Hematopoietic multipotent progenitor cell (in vitro differentiated cells): ENCODE data around the gene HAX1. TPM values are rescaled to one million over a fixed set of nuclear protein-coding genes. Genes with fewer than 3 reads are reported as not detected.
A peak's percentile ranks its signal among the peaks of the same experiment; 100 is the strongest.
"Not testable (repeated sequence)": the region's sequence is repeated elsewhere in the genome, so short reads cannot be mapped to it uniquely, and the experiment has no call there.

Experiments used
- DNase-seq, 3 donors: peaks; one replicate each; pipeline ENCODE4 v3.0.0-alpha.2; 2011 to 2015; ENCODE audit warnings: low read depth in 2 of 3, low spot score in 2 of 3
- total RNA-seq: library from RNA; depleted of rRNA; stranded (reverse); fragments of >200 nt; gene quantifications from one replicate; pipeline ENCODE4 v1.2.3, GENCODE V29; 2012

HAX1 gene
- total RNA-seq, 1 donor = 39.0 TPM

DNA sequence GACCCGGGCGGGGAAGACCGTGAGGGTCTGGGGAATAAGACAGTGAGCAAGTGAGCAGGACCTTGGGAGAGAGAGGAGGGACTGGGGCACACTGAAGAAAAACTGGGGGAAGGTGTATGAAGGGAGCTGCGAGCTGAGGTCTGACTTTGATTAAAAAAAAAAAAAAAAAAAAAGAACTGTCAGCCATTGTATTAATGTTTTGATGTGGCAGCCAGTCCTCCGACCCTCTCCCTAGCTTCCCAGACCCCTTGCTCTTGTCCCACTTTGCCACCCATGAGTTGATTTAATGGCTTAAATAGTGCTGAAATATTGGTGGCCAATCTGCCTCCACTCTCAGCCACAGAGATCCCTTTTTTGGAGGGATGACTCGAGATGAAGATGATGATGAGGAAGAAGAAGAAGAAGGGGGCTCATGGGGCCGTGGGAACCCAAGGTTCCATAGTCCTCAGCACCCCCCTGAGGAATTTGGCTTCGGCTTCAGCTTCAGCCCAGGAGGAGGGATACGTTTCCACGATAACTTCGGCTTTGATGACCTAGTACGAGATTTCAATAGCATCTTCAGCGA lies 652 bp downstream of the HAX1 start:
- no peak for DNase-seq

DNA sequence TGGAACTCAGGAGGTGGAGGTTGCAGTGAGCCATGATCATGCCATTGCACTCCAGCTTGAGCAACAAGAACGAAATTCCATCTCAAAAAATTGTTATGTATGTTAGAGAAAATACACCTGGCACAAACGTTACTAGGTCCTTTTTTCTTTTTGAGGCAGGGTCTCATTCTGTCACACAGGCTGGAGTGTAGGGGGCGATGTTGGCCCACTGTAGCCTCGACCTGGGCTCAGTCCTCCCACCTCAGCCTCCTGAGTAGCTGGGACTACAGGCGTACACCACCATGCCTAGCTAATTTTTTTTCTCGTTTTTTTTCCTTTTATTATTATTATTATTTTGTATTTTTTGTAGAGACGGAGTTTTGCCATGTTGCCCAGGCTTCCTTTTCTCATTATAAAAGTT lies 4.4 kb downstream of the HAX1 start:
- DNase-seq = peak in 2 of 3 donors; percentile 33 to 48

DNA sequence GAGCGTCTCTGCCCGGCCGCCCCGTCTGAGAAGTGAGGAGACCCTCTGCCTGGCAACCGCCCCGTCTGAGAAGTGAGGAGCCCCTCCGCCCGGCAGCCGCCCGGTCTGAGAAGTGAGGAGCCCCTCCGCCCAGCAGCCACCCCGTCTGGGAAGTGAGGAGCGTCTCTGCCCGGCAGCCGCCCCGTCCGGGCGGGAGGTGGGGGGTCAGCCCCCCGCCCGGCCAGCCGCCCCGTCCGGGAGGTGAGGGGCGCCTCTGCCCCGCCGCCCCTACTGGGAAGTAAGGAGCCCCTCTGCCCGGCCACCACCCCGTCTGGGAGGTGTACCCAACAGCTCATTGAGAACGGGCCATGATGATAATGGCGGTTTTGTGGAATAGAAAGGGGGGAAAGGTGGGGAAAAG lies 15.2 kb downstream of the HAX1 start:
- not testable (repeated sequence) for DNase-seq

DNA sequence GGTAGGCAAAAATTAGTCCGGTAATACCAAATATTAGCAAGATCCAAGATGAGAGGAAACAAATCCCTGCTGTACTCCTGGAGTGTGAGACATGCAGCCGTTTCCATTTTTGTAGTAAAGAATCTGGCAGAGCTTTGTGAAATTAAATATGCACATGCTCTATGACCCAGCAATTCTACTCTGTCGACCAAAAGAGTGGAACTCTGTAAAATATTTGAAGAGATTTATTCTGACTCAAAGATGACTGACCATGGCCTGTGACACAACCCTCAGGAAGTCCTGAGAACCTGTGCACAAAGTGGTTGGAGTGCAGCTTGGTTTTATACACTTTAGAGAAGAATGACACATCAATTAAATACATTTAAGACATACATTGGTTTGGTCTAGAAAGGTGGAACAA lies 16.2 kb downstream of the HAX1 start:
- no peak for DNase-seq

DNA sequence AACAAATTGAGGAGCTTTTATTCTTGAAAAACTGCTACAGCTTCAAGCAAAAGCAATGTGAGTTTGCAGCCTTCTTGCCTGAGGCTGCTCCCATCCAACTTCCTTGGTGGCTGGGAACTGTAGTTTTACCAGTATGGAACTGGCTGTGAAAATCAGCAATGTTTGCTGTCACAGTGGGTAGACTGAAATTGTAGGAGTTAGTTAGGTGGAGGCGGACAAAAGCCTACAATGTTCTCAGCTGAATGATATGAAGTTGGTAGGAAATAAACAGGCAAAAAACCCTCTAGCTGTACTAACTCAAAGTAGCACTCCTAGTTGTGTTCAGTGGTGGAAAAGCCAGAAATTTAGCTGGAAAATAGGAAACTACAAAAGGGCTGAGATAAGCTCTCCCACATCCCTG lies 18.5 kb downstream of the HAX1 start:
- no peak for DNase-seq

DNA sequence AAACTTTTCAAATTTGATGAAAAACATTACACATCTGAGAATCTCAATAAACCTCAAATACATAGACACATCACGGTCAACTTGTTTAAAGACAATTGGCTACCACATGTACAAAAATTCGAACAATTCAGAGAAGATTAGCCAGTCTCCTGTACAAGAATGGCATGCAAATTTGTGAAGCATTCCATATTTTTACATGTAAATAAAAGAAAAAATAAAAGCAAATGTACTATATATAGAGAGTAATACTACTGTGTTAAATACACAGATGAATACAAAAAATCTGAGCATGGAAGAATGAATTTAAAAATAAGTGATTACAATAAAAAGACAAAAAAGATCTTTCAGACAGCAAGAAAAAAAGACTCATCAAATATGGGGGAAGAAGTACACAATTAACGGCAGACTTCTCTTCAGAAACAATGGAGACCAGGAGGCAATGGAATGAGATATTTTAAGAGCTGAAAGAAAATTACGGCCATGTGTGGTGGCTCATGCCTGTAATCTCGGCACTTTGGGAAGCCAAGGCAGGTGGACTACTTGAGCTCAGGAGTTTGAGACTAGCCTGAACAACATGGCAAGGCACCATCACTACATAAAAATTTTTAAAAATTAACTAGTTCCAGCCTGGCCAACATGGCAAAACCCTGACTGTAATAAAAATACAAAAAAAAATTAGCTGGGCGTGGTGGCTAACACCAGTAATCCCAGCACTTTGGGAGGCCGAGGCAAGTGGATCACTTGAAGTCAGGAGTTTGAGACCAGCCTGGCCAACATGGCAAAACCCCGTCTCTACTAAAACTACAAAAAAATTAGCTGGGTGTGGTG lies 23.2 kb downstream of the HAX1 start:
- peak in 1 of 3 donors; percentile 26 for DNase-seq

DNA sequence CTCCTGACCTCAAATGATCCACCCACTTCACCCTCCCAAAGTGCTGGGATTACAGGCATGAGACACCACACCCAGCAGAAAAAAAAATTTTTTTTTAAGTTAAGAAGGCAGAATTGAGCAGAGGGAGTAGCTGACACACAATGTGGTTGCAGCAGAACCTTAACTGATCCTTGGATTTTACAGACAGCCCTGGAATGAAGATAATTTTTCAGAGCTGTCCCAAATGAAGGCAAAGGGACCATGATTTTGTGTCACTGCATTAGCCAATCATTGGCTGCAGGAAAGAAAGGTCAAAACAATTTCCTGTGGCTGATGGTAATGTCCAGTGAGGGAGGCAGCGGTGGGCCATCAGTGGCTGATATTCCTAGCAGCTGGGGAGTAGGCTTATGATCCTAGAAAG lies 29.2 kb downstream of the HAX1 start:
- no peak for DNase-seq

DNA sequence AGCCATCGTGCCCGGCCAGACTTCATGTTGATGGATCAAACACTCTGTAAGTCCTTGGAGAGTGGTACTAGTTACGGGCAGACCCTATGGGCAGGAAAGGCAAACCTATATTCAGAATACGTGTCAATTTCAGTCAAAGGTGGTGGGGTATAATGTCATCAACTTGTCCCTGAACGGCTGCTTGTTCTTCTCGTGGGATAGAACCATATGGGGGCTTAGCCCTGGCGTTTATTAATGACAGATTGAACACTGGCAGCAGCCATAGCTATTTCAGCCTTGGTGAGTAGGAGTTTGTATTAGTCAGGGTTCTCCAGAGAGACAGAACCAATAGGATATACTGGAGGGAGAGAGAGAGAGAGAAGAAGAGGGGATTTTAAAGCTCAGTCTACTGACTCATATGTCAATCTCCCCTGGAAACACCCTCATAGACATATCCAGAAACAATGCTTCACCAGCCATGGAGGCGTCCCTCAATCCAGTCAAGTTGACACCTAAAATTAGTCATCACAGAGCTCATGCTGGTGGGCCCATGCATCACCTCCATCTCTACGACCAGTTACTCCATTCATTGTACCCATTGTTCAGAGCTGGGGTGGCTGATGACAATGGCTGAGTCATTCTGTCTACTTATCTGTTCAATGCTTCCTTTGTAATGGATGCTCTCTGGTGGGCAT lies 32.4 kb downstream of the HAX1 start:
- no peak for DNase-seq

DNA sequence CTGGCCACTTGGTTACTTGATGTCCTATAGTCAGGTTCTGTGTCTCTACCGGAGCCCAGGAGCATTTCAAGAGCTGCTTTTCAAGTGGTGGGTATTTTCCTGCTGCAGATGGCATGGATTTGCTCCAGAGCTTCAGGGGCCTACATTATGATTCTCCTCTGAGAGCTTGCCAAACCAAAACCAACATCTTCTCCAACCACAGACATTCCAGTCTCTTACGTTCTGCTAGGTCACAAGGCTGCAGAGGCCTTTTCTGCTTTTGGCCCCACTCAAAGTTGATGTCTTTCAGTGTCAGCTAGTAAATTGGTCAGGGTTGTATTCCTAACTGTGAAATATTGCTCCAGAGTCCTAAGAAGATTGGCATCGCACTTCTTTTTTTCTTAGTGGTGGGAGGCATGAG lies 33.7 kb downstream of the HAX1 start:
- no peak for DNase-seq

DNA sequence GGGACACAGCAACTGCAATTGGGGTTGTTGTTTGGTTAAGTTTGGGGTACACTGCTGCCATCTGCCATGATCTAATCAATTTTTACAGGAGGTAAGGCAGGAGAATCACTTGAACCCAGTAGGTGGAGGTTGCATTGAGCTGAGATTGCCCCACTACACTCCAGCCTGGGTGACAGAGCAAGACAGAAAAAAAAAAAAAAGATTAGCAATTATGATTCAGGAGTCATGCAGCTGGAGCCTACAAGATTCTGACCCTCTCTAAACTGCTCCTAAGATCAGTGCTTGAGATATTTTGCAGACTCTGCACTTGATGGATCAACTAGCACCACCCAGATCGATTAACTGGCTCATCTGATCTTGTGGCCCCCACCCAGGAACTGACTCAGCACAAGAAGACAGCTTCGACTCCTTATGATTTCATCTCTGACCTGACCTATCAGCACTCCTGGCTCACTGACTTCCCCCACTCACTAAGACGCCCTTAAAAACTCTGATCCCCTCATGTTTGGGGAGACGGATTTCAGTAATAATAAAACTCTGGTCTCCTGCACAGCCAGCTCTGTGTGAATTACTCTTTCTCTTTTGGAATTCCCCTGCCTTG lies 35.3 kb downstream of the HAX1 start:
- DNase-seq = not testable (repeated sequence)

DNA sequence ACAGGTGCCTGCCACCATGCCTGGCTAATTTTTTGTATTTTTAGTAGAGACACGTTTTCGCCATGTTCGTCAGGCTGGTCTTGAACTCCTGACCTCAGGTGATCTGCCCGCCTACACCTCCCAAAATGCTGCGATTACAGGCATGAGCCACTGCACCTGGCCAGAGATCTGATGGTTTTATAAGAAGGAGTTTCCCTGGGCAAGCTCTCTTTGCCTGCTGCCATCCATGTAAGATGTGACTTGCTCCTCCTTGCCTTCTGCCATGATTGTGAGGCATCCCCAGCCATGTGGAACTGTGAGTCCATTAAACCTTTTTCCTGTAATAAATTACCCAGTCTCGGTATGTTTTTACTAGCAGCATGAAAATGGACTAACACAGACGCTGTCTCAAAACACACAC lies 36.7 kb downstream of the HAX1 start:
- DNase-seq = not testable (repeated sequence)

DNA sequence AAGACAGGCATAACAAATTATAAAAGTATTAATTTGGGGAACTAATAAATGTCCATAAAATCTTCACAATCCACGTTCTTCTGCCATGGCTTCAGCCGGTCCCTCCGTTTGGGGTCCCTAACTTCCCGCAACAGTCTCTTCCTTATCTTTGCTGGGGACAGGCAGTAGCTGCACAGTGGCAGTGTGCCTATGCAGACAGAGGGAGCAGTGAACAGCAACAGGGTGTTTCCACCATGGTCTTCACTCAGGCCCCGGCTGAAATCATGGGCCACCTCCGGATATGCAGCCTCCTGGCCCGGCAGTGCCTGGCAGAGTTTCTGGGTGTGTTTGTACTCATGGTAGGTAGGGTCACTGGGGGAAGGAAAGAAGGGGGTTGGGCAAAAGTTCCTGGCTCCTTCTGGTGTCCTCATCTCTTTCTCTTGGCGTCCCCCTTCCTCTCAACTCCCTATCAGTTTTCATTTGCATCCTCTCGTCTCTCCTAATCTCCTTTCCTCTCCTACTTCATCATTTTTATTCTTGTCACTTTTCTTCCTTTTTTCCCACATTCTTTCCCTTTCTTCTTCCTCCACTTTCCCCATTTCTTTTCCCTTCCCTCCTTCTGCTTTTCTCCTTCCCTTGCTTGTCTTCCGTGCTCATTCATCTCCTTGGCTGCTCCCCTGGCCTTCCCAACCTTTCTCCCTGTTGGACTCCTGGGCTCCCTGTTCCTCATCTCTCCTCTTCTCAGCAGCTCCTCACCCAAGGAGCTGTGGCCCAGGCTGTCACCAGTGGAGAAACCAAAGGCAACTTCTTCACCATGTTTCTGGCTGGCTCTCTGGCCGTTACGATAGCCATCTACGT lies 40.0 kb downstream of the HAX1 start:
- DNase-seq = not testable (repeated sequence)

DNA sequence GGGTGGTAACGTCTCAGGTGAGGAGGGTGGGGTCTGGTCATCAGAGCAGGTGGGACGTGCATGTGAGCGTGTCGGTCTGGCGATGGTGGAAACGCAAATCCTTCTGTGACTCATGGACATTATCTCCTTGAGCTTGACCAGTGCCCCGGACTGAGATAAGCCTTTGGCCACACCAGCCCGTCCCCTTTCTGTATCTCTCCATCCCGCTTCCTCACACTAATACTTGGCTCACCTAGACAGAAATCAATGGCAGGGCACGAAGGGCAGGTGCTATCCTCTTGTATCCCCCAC lies 40.6 kb downstream of the HAX1 start:
- DNase-seq = no peak

DNA sequence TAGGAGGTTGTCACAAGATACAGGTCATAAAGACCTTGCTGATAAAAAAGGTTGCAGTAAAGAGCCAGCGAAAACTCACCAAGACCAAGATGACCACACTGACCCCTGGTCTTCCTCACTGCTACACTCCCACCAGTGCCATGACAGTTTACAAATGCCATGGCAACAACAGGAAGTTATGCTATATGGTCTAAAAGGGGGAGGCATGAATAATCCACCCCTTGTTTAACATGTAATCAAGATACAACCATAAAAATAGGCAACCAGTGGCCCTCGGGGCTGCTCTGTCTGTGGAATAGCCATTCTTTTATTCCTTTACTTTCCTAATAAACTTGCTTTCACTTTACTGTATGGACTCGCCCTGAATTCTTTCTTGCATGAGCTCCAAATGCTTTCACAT lies 41.8 kb downstream of the HAX1 start:
- not testable (repeated sequence) for DNase-seq

DNA sequence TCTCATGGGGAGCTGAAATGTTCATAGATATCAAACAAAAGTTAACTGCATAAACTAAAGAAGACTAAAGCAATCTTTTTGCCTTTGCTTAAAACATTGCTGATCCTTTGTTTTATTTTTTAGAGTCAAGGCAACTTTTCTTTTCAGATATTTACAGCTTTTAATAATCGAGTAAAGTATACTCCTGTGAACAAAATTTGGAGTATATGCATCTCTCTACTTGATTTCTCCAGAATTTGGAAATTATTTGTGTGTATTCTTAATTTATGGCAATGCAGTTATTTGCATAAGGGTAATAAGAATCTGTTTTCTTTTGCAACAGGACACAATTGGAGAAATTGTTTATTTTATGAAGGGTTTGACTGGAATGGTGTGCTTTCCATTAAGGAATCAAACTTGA lies 44.3 kb downstream of the HAX1 start:
- no peak for DNase-seq

DNA sequence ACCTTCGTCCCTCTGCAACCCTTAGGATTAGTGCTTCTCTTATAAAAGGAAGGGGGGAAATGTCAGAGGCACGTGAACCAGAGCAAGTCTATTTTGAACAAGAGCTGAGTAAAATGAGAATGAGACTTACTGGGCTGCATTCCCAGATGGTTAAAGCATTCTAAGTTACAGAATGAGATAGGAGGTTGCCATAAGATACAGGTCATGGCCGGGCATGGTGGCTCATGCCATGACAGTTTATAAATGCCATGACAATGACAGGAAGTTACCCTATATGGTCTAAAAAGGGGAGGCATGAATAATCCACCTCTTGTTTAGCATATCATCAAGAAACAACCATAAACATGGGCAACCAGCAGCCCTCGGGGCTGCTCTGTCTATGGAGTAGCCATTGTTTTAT lies 46.0 kb downstream of the HAX1 start:
- no peak for DNase-seq

DNA sequence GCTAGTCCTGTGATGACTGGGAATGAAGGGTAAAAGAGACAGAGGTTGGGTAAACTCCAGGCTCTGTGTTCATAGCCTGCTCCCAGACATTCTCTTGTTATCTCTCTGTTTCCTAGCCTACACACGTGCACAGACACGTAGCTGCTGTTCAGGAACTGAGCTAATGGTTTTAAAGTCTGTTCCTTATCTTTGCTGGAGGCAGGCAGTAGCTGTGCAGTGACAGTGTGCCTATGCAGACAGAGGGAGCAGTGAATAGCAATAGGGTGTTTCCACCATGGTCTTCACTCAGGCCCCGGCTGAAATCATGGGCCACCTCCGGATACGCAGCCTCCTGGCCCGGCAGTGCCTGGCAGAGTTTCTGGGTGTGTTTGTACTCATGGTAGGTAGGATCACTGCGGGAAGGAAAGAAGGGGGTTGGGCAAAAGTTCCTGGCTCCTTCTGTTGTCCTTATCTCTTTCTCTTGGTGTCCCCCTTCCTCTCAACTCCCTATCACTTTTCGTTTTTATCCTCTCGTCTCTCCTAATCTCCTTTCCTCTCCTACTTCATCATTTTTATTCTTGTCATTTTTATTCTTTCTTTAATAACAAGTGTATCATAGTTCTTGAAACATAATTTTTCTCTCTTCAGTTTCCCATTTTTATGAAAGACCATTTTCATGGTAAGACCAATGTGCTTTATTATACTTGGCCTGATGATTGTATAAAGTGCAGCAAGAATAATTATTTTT lies 48.6 kb downstream of the HAX1 start, which contains the start of gene AQP10:
TSS of gene AQP10 (plus strand) at position 212 of the 727 bp plus-strand sequence. CDS start at position 275, 63 bp downstream.
- DNase-seq = peak in 2 of 3 donors; percentile 44 to 68

DNA sequence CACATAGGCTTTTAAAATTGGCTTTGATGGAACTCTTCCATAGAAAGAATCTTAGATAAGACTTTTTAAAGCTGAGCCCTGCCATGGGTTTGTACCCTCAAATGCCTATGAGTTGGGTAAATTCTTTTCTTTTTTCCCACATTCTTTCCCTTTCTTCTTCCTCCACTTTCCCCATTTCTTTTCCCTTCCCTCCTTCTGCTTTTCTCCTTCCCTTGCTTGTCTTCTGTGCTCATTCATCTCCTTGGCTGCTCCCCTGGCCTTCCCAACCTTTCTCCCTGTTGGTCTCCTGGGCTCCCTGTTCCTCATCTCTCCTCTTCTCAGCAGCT lies 49.1 kb downstream of the HAX1 start:
- DNase-seq = not testable (repeated sequence)

DNA sequence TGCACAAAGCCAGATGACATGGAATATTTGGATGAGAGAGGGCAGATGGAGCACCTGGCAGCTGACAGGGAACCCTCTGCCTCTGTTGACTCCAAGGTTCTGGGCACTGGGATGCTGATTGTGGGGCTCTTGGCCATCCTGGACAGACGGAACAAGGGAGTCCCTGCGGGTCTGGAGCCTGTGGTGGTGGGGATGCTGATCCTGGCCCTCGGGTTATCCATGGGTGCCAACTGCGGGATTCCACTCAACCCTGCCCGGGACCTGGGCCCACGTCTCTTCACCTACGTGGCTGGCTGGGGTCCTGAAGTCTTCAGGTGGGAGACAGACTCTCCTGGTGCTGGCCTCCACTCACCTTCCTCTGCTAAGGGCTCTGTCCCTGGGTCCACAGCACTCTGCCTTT lies 51.1 kb downstream of the HAX1 start:
- no peak for DNase-seq

DNA sequence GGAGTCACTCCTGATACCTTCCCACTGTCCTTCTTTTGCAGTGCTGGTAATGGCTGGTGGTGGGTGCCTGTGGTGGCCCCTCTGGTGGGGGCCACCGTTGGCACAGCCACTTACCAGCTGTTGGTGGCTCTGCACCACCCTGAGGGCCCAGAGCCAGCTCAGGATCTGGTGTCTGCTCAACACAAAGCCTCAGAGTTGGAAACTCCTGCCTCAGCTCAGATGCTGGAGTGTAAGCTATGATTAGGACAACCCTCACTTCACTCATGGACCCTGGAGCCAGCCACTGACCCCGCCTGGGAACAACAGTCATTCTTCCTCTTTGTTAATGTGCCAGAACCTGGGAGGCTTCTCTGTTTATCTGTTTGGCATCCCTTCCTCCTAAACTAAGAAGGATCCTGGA lies 51.8 kb downstream of the HAX1 start:
- DNase-seq = no peak
